H7 (cell line): ENCODE measurements around the gene PROC. TPM values are rescaled to one million over a fixed set of nuclear protein-coding genes. Genes with fewer than 3 reads are reported as not detected.

Experiments
- DNase-seq: peaks from one replicate; pipeline ENCODE4 v3.0.0; 2012
- H3K27me3 ChIP-seq: 2 replicates; pipeline ENCODE4 v1.6.0; 2011; ENCODE audit warnings: mild to moderate bottlenecking, low read length; ENCODE audit not compliant: control insufficient read depth, insufficient read depth
- H3K36me3 ChIP-seq: replicated peaks from 2 replicates; pipeline ENCODE4 v1.5.1; 2011; ENCODE audit warnings: low read length; ENCODE audit not compliant: control insufficient read depth, insufficient read depth
- H3K4me3 ChIP-seq: 2 replicates; pipeline ENCODE4 v1.5.1; 2011; ENCODE audit warnings: low read depth, mild to moderate bottlenecking, control low read depth, low read length, moderate library complexity; ENCODE audit not compliant: insufficient read depth
- total RNA-seq: library from RNA; depleted of rRNA; stranded (reverse); fragments of >200 nt; shearing (Covaris generic); gene quantifications from 2 replicates; pipeline ENCODE4 v1.2.3, GENCODE V29; 2014; rRNA removed

The PROC gene
- 0.31 TPM in 1 of 2 replicates, not detected in the other for total RNA-seq

DNA sequence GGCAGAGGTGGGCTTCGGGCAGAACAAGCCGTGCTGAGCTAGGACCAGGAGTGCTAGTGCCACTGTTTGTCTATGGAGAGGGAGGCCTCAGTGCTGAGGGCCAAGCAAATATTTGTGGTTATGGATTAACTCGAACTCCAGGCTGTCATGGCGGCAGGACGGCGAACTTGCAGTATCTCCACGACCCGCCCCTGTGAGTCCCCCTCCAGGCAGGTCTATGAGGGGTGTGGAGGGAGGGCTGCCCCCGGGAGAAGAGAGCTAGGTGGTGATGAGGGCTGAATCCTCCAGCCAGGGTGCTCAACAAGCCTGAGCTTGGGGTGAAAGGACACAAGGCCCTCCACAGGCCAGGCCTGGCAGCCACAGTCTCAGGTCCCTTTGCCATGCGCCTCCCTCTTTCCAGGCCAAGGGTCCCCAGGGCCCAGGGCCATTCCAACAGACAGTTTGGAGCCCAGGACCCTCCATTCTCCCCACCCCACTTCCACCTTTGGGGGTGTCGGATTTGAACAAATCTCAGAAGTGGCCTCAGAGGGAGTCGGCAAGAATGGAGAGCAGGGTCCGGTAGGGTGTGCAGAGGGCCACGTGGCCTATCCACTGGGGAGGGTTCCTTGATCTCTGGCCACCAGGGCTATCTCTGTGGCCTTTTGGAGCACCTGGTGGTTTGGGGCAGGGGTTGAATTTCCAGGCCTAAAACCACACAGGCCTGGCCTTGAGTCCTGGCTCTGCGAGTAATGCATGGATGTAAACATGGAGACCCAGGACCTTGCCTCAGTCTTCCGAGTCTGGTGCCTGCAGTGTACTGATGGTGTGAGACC lies at the start of gene PROC:
PROC (plus strand) TSS at position 128 of the 812 bp plus-strand sequence. CDS start 1,516 bp downstream, outside the sequence.
- no peak for DNase-seq
- H3K36me3 ChIP-seq = no peaks in the 10 kb centered on the region
- H3K27me3 ChIP-seq = peaks cover 41% of the 10 kb centered on the region
- no peak within 1 kb of the TSS for H3K4me3 ChIP-seq

DNA sequence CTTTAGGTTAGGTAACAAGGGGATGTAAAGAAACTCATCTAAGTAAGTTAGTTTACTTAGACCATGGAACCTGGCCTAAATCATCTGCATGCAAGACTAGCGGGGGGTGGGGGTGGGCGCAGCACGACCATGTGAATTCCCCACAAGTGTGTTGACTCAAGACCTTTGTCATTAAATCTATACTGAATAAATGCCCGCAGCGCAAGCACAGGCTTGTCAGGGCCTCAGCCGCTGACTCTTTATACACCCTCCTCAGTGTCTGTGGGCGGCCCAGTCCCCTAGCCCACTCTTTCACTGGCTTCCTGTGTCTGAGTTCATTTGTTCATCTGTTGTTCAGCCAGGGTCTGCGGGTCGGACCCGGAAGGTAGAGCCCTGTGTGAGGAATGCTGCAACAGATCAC lies 48.2 kb upstream of the PROC start:
- DNase-seq = no peak
- H3K36me3 ChIP-seq = no peaks in the 10 kb centered on the region

DNA sequence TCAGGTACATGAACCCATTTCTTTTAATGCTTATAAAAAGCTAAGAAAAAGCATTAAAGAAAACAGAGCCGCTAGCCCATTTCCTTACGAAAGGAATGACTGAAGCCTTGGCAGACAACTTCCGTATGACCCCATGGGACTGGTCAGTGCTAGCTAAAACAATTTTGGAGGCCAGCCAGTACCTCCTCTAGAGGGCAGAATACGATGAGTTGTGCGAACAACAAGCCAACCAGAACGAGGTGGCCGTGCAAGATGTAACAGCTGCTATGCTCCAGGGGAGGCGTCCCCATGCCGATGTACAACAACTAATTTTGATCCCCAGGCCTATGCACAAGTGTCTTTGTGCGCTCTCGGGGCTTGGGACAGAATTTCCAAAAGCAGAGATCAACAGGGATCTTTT lies 47.2 kb upstream of the PROC start:
- DNase-seq = no peak
- H3K36me3 ChIP-seq = no peaks in the 10 kb centered on the region
- no peaks in the 10 kb centered on the region; the same call in 1 of the 2 replicates for H3K27me3 ChIP-seq
- H3K4me3 ChIP-seq = no peak overlapping the region

More for the DNA sequence above, 48.2 kb upstream of the PROC start:
- Histone ChIP-seq H3K4me3 (no peak overlapping the region), H3K27me3 (no peaks in the 10 kb centered on the region; the same call in 1 of the 2 replicates)

DNA sequence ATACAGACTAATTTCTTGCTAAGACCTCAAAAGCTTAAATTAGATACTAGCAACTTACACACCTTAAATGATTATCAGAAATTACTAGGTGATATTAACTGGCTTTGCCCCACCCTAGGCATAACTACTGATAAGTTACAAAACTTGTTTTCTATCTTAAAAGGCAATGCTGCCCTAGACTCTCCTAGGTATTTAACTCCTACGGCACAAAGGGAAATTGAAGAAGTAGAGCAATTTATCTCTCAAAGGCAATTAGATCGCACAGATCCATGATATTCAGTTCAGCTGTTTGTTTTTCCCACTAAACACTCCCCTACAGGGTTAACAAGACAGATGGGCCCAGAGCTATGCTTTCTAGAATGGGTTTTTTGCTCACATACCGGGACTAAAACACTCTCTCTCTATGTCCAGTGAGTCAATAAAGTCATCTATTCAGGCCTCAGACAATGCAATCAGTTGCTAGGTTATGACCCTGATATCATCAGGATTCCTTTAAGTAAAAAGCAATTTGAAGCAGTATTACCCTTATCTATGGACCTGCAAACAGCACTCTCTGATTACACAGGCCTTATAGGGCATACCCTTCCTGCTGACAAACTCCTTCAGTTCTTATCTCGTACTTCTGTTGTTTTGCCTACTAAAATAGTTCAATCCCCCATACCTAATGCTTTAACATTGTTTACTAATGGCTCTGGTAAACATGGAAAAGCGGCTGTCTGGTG lies 44.7 kb upstream of the PROC start:
- Histone ChIP-seq H3K4me3 (no peak overlapping the region), H3K27me3 (no peaks in the 10 kb centered on the region; the same call in 1 of the 2 replicates), H3K36me3 (no peaks in the 10 kb centered on the region)
- DNase-seq = no peak

DNA sequence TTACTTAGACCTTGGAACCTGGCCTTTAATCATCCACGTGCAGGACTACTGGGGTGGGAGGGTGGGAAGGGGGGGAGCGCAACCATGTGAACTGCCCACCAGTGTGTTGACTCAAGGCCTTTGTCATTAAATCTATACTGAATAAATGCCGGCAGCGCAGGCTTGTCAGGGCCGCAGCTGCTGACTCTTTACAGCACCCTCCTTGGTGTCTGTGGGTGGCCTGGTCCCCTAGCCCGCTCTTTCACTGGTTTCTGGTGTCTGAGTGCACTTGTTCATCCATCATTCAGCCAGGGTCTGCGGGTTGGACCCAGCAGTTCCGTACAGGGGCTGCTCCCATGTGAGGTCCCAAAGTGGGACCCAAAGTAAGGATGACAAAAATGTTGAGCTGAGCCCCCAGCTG lies 42.0 kb upstream of the PROC start:
- Histone ChIP-seq H3K36me3 (no peaks in the 10 kb centered on the region), H3K4me3 (no peak overlapping the region), H3K27me3 (no peaks in the 10 kb centered on the region)
- DNase-seq = no peak

DNA sequence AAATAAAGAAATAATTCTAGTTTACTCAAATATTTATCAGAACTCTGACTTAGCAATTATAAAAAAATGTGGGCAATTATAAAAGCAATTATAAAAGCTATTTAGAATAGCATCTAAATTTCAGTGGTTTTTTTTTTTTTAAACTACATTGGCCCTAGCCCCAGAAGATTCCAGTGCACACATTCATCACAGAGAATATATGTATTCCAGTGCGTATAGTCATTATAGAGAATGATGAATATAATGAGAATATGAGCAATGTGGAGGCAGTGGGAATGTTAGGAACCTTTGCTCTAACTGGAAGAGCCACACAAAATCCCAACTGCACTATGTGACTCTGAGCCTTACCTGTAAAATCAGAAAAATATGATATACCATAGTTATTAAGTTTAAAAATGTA lies 41.0 kb upstream of the PROC start:
- H3K4me3 ChIP-seq = no peak overlapping the region
- no peak for DNase-seq
- no peaks in the 10 kb centered on the region for H3K36me3 ChIP-seq
- H3K27me3 ChIP-seq = no peaks in the 10 kb centered on the region

DNA sequence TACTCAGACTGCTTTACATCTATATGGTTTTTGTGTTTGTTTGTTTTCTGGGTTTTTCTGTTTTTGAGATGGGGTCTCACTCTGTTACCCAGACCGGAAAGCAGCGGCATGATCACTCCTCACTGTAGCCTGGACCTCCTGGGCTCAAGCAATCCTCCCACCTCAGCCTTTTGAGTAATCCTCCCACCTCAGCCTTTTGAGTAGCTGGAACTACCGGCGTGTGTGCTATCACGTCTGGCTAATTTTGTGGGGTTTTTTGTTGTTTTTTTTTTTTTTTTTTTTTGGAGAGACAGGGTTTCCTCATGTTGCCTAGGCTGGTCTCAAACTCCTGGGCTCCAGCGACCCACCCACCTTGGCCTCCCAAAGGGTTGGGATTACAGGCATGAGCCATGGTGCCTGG lies 39.5 kb upstream of the PROC start:
- no peaks in the 10 kb centered on the region for H3K36me3 ChIP-seq
- no peak overlapping the region for H3K4me3 ChIP-seq
- H3K27me3 ChIP-seq = no peaks in the 10 kb centered on the region
- no peak for DNase-seq

DNA sequence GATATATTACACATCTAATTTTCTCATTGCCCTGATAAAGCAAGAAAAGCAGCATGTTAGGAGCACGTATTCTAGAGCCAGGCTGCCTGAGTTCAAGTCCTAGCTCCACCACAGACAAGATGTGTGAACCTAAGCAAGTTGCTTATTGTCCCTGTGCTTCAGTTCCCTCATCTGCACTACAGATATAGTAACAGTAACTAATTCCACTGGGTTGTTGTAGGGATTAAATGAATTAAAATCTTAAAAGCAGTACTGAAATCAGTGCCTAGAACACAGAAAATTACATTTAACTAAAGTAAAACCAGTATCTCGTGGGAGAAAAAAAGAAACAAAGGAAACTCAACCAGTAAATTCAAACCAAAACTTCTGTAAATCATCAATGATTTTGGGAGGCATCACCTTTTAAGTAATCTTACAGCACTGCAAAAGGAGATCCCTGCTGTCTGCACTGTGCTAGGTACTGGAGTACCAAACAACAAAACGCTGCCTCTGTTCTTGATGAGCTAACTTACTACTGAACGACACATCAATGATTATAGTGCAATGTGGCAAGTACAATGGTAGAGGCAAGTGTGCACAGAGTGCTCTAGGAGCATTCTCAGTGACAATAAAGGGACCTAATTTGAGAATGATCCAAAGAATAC lies 38.4 kb upstream of the PROC start:
- H3K27me3 ChIP-seq = no peaks in the 10 kb centered on the region
- H3K4me3 ChIP-seq = no peak overlapping the region
- no peak for DNase-seq
- no peaks in the 10 kb centered on the region for H3K36me3 ChIP-seq

DNA sequence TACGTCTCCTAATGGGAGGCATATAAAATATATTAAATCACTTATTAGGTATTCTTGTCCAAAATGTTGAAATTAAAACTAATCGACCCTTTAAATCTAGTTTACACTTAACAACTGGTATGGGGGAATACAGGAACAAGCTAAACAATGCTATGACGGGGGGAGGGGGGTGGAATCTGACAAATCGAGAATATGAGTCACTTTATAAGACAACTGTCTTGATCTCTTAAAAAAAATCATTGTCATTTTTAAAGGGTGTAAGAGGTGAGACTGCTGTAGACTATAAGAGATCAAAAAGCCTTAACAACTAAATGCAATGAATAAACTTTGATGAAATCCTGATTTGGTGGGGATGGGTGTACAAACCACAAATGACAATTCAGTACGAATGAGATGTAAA lies 36.5 kb upstream of the PROC start:
- no peak for DNase-seq
- Histone ChIP-seq H3K27me3 (no peaks in the 10 kb centered on the region), H3K4me3 (no peak overlapping the region), H3K36me3 (no peaks in the 10 kb centered on the region)

DNA sequence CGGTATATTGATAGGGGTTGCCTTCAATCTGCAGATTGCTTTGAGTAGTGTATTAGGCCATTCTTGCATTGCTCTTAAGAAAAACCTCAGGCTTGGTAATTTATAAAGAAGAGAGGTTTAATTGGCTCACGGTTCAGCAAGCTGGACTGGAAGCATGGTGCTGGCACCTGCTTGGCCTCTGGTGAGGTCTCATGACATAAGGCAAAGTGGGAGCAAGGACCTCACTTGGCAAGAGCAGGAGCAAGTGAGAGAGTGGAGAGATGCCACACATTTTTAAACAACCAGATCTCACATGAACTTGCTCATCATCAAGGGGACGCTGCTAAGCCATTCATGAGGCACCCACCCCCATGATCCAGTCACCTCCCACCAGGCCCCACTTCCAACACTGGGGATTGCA lies 35.4 kb upstream of the PROC start:
- Histone ChIP-seq H3K36me3 (no peaks in the 10 kb centered on the region), H3K4me3 (no peak overlapping the region), H3K27me3 (no peaks in the 10 kb centered on the region)
- DNase-seq = no peak

DNA sequence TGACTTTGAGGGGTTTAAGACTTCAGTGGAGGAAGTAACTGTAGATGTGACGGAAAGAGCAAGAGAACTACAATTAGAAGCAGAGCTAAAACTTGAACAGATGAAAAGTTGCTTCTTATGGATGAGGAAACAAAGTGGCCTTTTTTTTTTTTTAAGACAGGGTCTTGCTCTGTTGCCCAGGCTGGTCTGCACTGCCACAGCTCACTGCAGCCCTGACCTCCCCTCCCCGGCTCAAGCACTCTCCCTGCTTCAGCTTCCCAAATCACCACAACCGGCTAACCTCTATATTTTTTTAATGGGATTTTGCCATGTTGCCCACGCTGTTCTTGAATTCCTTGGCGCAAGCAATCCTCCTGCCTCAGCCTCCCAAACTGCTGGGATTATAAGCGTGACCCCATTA lies 33.7 kb upstream of the PROC start:
- no peak for DNase-seq
- no peaks in the 10 kb centered on the region for H3K27me3 ChIP-seq
- H3K4me3 ChIP-seq = no peak overlapping the region
- no peaks in the 10 kb centered on the region for H3K36me3 ChIP-seq

DNA sequence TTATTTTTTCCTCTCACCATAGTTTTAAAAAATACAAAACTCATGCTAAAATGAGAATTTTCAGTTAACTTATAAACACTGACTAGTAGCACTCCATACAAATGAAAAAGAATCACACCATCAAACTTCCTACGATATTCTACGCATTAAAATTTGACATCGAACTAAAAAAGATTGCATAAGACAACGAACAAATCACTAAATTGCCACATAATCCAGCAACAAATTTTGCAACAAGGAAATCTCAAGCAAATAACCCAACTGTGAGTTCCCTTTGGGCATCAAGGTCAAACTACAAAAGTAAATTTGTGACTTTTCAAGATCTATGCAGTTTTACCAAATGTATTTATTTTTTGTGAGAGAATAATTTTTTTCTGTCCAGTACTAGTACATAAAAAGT lies 32.0 kb upstream of the PROC start:
- DNase-seq = no peak
- no peak overlapping the region for H3K4me3 ChIP-seq
- H3K36me3 ChIP-seq = no peaks in the 10 kb centered on the region
- no peaks in the 10 kb centered on the region for H3K27me3 ChIP-seq

DNA sequence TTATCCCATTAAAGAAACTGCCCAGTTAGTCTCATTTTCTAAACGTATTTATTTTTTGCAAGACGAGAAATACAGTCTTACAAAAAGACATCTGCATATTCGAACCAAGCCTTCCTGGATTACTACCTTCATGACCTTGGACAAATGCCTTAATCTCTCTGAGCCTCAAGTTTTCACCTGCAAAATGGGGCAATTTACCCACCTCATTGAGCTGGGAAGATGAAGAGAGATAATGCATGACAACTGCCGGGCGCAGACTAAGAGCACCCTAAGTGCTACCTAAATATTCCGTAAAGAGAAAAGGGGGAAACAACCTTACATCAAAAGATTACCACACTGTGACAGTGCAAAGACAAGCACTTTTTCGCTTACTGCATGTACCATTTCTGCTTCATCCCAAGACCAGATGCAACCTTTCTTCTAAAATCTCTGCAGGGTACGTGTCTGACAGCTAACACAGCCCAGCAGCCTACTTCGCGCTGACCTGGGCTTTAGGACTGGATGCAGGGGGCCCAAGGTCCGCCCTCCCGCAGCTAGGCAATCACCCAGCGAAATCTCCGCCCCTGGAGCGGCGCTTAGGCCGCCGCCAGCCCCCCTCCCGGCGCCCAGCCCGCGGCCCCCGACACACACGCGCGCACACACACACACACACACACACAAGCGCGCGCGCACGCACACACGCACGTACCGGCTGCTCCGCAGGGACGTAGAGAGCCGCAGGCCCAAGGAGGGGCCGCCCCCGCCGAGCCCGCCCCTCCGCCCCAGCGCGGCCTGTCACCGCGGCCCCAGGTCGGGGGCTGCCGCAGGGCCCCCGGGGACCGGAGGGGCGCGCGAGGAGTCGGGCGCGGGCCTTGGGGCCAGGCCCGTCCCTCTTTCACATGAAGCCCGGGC lies 31.2 kb upstream of the PROC start:
- H3K27me3 ChIP-seq = no peaks in the 10 kb centered on the region
- H3K4me3 ChIP-seq = peak overlapping the region; percentile 86
- DNase-seq = peak; percentile 90
- no peaks in the 10 kb centered on the region for H3K36me3 ChIP-seq
